ENCODE results near the gene CCDC149. TPM values are rescaled to one million over a fixed set of nuclear protein-coding genes. Genes with fewer than 3 reads are reported as not detected.

CCDC149 gene
- total and polyA plus RNA-seq, 9 of the 15 experiments (the other 6 are each of a cell fraction or from before 2014, with no cell fraction given), result 0.04 to 0.18 TPM; not detected in 7

DNA sequence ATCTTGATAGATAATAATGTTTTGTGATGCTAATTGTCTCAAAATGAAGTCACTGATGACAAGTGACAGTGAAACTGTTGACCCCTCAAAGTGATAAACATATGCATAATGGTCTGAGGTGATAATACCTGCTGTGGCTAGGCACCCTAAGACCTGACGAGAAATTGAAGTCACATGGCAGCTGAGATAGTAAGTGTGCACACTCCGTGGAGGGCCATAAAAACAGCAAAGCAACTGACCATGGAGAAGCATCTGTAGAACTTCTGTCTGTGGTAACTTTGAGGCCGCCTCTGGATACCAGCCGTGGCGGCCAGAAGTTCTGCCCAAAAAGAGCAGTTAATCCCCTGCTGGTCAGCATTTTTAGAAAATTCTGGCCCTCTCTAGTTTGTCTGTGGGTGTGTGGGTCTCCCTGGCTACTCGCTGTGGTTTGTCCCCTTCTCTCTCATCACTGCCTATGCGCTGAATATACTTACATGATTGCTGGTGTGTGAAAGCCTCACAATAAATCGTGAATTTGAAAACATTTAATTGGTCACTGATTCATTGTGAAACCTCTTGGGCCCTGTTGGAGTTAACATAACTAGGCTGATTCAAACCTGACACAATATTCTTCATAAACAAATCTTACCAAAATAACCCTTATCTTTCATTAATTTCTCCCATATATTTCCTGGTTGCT is 50.6 kb downstream of the CCDC149 start:
- FAIRE-seq (no peak), DNase-seq (ENCODE audit: extremely low read depth in 1 of 4, low spot score in 3 of 4) (no peak), ATAC-seq (no peak)
- Histone ChIP-seq H2AFZ (ENCODE audit: low read depth, low read length) (no peak overlapping the region), H3K9ac (ENCODE audit: insufficient read depth in 1 of 2, low read depth in 2 of 2, low read length in 2 of 2) (no peak overlapping the region), H3K27me3 (ENCODE audit: control insufficient read depth in 2 of 2, insufficient read depth in 2 of 2, low read length in 2 of 2) (peaks cover 0 to 5% of the 10 kb centered on the region in 2 experiments; a peak in 4 of 5 replicates), H3K4me2 (ENCODE audit: insufficient read depth, low read length) (no peak overlapping the region), H3K9me1 (ENCODE audit: control insufficient read depth, insufficient read depth, low read length) (no peaks in the 10 kb centered on the region), H3K79me2 (ENCODE audit: control insufficient read depth, insufficient read depth, low read length) (no peaks in the 10 kb centered on the region), H3K27ac (ENCODE audit: extremely low read depth, low read depth, low read length) (no peak overlapping the region), H3K4me1 (replicated peaks in 1 of 2; ENCODE audit: control insufficient read depth in 2 of 2, insufficient read depth in 2 of 2, low read length in 2 of 2) (no peaks in the 10 kb centered on the region), H3K36me3 (ENCODE audit: control insufficient read depth, insufficient read depth, low read length) (no peaks in the 10 kb centered on the region), H3K9me3 (replicated peaks; ENCODE audit: control insufficient read depth, insufficient read depth, low read depth, low read length) (no peaks in the 10 kb centered on the region), H4K20me1 (replicated peaks; ENCODE audit: control insufficient read depth, insufficient read depth, low read length) (no peaks in the 10 kb centered on the region), H3K4me3 (no peak overlapping the region)
- ChIA-PET POLR2A (no interaction called here), CTCF (ENCODE audit: low intra/inter-chr PET ratio) (no interaction called here)
- no TSS peak for BruUV-seq (replicated peaks)
- intact Hi-C loops (cut with micrococcal nuclease) (no loop called here), in situ Hi-C loops (cut with MboI) (no loop called here)
- 2% methylated on average over 8 of the region's 8 CpGs for WGBS (ENCODE audit: insufficient coverage, low coverage, missing lambda C conversion rate)
- TF ChIP-seq CBX5 (IDR thresholded peaks at IDR 0.05; ENCODE audit: borderline replicate concordance, low read depth), result no peak
- no peak for TF ChIP-seq GABPB2 (CRISPR knock-in tag; conservative IDR thresholded peaks at IDR 0.05)
- TF ChIP-seq POLR2A (conservative IDR thresholded peaks at IDR 0.05), result no peak
- TF ChIP-seq NFATC3 (IDR thresholded peaks at IDR 0.05), result no peak
- TF ChIP-seq DLX4 (CRISPR knock-in tag; IDR thresholded peaks at IDR 0.05), result no peak
- no peak for TF ChIP-seq ZNF766 (CRISPR knock-in tag; conservative IDR thresholded peaks at IDR 0.05)
- TF ChIP-seq POLR3A (IDR thresholded peaks at IDR 0.05; ENCODE audit: borderline replicate concordance, extremely low read depth, insufficient read depth, insufficient read length), result no peak
- no peak for TF ChIP-seq PTTG1 (tag; IDR thresholded peaks at IDR 0.05; ENCODE audit: low read depth)
- TF ChIP-seq ILF3 (IDR thresholded peaks at IDR 0.05; ENCODE audit: borderline replicate concordance), result no peak
- TF ChIP-seq SMARCC2 (IDR thresholded peaks at IDR 0.05; ENCODE audit: low read depth), result no peak
- TF ChIP-seq PHB (CRISPR knock-in tag; IDR thresholded peaks at IDR 0.05), result no peak
- TF ChIP-seq, protein P1, sequence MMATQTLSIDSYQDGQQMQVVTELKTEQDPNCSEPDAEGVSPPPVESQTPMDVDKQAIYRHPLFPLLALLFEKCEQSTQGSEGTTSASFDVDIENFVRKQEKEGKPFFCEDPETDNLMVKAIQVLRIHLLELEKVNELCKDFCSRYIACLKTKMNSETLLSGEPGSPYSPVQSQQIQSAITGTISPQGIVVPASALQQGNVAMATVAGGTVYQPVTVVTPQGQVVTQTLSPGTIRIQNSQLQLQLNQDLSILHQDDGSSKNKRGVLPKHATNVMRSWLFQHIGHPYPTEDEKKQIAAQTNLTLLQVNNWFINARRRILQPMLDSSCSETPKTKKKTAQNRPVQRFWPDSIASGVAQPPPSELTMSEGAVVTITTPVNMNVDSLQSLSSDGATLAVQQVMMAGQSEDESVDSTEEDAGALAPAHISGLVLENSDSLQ (IDR thresholded peaks at IDR 0.05), result no peak
- no peak for TF ChIP-seq YY1 (IDR thresholded peaks at IDR 0.05; ENCODE audit: borderline replicate concordance in 1 of 3, control insufficient read depth in 1 of 3, extremely low read depth in 1 of 3, insufficient read depth in 3 of 3, insufficient read length in 1 of 3, insufficient replicate concordance in 2 of 3, low read depth in 1 of 3, low read length in 2 of 3)
- TF ChIP-seq BCLAF1 (IDR thresholded peaks at IDR 0.05; ENCODE audit: borderline replicate concordance in 1 of 2, control insufficient read depth in 1 of 2, low read depth in 2 of 2, low read length in 1 of 2), result no peak
- no peak for TF ChIP-seq TCFL5 (CRISPR knock-in tag; conservative IDR thresholded peaks at IDR 0.05)
- no peak for TF ChIP-seq CREBBP (IDR thresholded peaks at IDR 0.05; ENCODE audit: low read depth, low read length)
- TF ChIP-seq ZNF431 (CRISPR knock-in tag; IDR thresholded peaks at IDR 0.05), result no peak
- no peak for TF ChIP-seq ZNF699 (CRISPR knock-in tag; IDR thresholded peaks at IDR 0.05; ENCODE audit: insufficient replicate concordance)
- no peak for TF ChIP-seq SMARCE1 (IDR thresholded peaks at IDR 0.05)
